HG02610 (cell line): ENCODE measurements around the gene A4GALT.
"Not testable (repeated sequence)": the region's sequence is repeated elsewhere in the genome, so short reads cannot be mapped to it uniquely, and the experiment has no call there.

Experiments used
- ATAC-seq: cut with Tn5 transposase; IDR thresholded peaks from one replicate; pipeline ENCODE4 v1.9.1; 2021; ENCODE audit warnings: mild to moderate bottlenecking, moderate library complexity; ENCODE audit not compliant: unreplicated experiment

The A4GALT gene

DNA sequence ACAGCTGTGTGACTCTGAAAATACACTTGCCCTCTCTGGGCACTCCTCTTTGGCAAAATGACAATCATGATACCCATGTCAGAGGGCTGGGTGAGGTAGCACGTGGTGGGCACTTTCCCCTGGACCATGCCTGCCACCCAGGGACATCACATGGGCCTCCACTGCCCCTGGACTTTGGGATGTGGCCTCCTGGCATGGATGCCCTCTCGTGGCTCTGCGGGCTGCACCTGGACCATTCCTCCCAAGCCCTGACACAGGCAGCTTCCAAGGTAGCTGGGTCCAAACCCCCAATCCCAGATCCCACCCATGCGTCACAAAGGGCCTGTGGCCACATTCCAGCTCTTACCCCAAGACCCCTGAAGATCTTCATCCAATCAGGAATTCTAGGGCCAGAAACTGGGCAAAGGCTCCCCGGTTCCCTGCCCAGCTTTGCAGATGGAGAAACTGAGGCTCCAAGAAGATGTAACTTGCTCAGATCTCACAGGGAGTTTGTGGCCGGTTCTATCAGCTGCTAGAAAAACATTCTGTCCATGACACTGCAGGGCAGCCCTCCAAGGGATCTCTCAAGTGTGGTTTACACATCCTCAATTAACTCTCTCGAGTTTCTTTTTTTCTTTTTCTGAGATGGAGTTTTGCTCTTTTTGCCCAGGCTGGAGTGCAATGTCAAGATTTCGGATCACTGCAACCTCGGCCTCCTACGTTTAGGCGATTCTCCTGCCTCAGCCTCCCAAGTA, 36.0 kb downstream of the A4GALT start:
- ATAC-seq: no peak

DNA sequence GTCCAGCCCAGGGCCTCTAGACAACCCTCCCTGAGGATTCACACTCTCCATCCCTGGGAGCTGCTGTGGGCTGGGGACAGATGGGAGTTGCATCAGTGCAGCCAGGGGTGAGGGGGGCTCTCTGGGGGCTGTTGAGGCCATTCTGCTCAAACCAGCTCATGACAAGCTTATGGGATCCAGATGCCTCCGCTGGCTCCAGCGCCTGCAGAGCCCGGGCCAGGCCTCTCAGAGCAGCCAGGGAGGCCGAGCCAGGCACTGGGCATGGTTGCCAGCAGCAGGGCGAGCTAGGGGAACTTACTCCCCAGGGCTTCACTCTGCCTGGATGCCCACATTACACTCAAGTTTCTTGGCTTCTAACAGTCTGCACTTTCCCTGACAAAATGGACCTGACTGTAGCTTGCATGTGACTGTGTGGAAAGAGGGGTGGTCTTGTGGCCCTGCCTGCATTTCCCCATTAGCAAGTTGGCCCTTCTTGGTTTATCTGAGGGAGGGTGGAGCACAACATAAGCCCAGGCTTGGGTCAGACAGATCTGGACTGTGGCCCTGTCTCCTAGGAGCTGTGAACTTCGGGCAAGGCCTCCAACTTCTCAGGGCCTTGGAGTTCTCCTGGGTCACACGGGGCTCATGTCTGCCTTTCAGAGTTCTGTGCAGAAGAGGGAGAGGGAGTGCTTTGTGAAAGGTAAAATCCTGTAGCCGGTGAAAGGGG, 36.9 kb downstream of the A4GALT start:
- ATAC-seq: no peak

DNA sequence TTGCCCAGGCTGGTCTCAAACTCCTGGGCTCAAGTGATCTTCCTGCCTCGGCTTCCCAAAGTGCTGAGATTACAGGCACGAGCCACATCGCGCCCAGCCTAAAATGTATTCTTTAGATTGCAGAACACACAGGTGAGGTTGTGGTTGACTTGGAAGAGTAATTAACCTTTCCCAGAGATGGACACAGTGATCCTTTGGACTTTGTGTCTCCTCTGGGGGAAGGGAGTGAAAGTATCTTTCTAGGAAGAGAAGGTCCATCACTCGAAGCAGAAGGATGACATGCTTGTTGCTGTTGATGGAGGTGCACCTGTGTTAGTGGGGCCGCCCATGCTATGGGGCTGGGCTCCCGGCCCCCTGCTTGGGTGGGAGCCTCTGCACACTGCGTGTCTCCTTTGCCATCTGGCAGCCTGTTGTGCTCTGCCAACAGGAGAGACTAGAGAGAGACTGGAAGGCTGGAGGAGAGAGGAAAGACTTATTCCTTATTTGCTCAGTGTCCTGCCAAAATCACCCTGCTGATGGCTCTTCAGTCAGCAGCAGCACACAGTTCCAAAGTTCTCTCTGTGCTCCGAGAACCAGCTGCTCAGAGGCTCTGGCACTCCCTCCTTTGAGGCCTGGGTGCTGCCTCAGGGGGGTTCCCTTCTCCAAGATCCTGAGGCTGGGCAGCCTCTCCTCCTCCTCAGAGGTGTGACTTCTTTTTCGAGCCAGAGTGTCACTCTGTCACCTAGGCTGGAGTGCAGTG, 38.4 kb downstream of the A4GALT start:
- no peak for ATAC-seq

DNA sequence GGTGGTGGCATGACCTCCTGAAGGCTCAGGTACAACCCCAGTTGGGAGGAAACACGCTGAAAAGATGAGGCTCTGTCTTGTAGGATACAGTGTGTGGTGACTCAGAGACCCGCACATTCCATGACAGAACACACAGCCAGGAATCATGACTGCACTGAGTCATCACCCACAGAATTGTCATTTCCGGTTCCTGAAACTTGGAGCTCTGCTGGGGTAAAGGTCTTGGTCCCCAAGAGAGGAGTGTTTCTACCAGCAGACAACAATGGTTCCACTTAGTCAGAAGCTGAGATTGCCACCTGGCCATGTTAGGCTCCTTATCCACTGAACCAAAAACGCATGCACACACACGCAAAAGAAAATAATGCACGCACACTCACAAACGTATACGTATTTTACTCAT, 40.0 kb downstream of the A4GALT start:
- ATAC-seq: no peak

DNA sequence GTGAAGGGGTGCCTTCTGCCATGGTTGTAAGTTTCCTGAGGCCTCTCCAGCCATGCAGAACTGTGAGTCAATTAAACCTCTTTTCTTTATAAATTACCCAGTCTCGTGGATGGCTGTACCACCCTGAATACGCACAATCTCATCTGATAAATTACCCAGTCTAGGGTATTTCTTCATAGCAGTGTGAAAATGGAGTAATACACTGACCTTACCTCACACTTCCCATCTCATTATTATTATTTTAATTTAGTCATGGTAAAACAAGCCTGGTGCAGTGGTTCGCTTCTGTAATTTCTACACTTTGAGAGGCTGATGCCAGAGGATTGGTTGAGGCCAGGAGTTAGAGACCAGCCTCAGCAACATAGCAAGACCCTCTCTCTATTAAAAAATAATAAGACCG, 41.0 kb downstream of the A4GALT start:
- ATAC-seq: no peak

DNA sequence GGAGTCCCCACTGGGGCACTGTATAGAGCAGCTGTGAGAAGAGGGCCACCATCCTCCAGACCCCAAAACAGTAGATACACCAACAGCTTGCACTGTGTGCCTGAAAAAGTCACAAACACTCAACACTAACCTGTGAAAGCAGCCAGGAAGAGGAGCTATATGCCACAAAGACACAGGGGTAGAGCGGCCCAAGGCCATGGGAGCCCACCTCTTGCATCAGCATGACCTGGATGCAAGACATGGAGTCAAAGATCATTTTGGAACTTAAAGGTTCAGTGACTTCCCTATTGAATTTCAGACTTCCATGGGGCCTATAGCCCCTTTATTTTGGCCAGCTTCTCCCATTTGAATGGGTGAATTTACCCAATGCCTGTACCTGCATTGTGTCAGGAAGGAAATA, 41.8 kb downstream of the A4GALT start:
- no peak for ATAC-seq

DNA sequence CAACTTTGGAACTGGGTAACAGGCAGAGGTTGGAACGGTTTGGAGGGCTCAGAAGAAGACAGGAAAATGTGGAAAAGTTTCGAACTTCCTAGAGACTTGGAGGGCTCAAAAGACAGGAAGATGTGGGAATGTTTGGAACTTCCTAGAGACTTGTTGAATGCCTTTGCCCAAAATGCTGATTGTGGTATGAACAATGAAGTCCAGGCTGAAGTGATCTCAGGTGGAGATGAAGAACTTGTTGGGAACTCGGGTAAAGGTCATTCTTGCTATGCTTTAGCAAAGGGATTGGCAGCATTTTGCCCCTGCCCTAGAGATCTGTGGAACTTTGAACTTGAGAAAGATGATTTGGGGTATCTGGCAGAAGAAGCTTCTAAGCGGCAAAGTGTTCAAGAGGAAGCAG, 42.7 kb downstream of the A4GALT start:
- ATAC-seq: not testable (repeated sequence)

DNA sequence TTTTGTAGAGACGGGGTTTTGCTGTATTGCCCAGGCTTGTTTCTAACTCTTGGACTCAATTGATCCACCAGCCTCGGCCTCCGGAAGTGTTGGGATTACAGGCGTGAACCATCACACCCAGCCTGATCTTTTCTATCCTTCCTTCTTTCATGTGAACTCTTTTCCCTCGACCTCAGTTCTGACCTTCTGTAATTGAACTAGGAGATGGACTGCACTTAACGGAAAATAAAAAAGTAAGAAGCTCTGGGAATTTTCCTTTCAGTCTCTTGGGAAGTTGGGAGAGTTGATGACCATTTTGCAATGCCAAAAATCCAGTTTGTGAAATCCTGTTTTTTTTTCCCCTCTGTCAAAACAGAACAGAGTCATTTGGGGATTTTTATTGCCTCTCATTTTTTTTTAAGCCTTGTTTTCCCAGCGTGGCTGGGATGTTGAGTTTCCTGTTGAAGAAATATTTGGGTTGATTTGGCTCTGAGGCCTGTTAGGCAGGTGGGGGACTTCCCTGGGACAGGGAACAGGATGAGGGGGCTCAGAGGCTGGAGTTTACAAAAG, 44.5 kb downstream of the A4GALT start:
- ATAC-seq: no peak

DNA sequence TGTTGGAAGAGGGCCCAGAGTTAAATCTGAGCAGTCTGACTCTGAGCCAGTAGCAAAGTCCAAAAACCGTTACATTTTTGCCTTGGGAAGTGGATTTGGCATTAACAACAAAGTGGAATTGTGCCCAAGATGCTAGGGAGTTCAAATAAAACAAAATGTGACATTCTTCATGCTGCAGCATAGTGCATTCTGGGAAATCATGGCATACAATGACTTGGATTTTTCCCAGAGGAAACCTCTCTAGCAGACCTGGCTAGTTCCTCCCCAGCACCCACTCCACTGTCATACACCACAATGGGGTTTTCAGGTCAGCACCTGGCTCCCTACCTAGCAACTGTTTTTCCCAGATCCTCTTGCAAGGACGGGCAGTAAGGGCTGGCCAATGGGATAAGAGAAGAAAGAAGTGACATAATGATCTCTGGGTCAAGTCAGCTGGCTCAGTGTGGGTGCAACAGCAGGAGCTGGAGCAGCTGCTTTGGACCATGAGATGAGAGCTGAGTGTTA, 46.7 kb downstream of the A4GALT start:
- ATAC-seq: no peak

DNA sequence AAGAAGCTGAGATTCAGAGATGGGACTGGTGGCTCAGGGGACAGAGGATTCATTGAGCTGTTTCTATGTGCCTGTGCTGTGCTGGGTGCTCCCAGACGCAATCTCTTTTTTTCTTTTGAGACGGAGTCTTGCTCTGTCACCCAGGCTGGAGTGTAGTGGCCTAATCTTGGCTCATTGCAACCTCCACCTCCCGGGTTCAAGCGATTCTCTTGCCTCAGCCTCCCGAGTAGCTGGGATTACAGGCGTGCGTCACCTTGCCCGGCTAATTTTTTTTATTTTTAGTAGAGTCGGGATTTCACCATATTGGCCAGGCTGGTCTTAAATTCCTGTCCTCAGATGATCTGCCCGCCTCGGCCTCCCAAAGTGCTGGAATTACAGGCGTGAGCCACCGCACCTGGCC, 47.6 kb downstream of the A4GALT start:
- ATAC-seq: not testable (repeated sequence)

DNA sequence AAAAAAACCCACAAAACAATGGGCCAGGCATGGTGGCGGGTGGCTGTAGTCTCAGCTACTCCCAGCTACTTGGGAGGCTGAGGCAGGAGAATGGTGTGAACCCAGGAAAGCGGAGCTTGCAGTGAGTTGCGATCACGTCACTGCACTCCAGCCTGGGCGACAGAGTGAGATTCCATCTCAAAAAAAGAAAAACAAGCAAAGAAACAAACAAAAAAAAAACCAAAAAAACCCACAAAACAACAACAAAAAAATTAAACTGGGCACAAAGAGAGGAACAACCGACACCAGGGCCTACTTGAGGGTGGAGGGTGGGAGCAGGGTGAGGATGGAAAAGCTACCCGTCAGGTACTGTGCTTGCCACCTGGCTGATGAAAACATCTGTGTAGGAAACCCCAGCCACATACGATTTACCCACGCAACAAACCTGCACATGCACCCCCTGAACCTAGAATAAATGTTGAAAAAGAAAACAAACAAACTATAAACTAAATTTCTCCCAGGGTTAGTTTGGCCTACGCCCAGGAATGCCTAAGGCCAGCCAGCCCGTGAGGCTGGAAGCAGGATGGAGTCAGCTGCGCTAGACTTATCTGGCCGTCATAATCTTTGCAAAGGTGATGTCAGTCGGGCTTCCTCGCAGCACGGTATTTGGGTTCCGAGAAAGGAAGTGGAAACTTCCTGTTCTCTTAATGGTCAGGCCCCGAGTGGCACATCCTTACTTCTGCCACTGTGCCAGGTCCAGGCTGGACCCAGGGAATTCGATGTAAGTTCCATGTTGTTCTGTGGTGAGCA, 49.6 kb downstream of the A4GALT start:
- no peak for ATAC-seq

DNA sequence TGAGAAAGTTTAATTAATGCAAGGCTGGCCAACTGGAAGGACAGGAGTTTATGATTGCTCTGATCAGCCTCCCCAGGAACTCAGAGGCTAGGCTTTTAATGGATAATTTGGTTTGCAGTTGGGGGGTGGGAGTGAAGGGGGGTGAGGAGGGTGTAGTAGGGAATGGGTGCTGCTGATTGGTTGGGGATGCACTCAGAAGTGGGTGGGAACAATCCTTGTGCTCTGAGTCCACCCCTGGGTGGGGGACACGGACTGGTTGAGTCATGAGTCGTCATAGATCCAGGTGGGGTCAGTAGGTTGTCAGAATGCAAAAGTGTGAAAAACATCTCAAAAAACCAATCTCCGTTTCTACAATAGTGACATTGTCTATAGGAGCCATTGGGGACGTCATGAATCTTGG, 50.6 kb downstream of the A4GALT start:
- no peak for ATAC-seq

DNA sequence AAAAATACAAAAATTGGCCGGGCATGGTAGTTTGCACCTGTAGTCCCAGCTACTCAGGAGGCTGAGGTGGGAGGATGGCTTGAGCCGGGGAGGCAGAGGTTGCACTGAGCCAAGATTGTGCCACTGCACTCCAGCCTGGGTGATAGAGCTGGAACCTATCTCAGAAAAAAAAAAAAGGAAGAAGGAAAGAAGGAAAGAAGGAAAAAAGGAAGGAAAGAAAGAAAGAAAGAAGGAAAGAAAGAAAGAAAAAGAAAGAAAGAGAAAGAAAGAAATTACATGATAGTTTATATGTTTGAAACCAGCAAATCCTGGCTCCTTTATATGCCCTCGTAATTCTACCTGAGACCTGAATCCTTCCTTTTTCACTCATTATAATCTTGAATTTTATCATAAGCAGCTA, 54.3 kb downstream of the A4GALT start:
- not testable (repeated sequence) for ATAC-seq

DNA sequence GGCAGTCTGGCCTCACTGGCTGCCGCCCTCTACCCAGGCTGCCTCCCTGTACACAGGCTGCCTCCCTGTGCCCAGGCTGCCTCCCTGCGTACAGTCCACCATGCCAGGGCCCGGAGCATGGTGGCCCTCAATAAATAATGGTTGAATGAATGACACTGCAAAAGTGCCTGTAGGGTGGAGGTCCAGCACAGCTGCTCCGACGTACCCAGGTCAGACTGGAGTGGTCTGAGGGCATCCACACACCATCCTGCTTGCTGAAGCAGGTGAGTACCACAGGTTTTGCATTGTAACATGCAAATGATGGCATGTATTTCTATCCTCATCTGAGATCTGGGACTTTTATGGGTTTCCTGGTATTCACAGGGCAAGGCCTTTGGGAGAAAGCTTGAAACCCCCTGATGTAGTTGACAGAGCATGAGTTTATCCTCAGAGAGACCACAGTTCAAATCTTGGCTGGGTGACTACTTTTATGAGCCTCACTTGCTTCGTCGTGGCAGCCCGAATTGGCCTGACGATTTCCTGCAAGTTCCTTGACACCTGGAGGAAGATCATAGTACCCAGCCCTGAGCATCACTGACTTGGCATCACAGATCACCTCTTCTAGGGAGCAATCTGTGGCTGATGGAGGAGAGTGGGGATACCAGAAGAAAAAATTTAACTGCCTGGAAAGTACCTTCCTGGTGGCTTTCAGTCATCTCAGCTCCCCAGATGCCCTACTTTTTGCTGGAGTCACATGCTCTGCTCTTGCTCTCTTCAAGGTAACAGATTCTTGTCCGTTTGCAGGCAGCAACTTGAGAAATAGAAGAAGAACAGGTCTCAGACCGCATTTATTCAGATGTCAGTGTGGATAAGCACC, 55.5 kb downstream of the A4GALT start:
- ATAC-seq: peak; percentile 68

DNA sequence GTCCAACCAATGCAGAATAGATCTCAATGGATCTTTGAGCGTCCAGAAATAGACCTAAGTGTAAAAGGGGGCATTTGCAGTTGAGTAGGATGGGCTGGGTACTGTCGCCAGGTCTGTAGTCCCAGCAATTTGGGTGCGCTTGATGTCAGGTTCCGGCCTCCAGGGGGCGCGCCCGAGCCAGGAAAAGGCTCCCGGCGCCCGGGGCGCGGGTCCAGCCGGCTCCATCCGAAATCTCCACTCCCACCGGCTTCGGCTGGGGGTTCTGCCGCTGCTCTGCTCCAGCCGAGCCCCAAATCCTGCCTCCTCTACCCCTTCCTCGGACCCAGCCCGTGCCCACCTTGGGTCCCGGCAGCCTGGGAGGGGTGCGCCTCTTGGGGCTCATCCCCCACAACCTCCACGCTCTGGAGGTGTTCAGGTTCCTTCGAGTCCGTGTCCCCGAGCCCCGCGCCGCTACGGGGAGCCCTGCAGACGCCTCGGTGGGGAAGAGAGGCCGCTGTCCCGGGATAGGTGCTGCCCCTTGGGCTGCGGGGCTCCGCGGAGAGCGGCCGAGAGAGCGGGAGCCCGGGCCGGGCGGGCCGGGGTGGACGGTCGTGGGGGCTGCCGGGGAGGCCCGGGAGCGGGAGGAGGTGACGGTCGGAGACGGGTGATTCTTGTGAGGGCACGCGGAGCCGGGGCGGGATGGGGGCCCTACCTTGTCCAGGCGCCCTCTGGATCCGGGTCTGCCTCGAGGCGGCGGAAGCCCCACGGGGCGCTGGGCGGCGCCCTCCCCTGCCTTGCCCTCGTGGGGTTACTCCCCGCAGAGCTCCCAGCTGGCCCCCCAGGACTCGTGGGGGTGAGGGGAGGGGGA, 58.5 kb downstream of the A4GALT start:
- no peak for ATAC-seq

DNA sequence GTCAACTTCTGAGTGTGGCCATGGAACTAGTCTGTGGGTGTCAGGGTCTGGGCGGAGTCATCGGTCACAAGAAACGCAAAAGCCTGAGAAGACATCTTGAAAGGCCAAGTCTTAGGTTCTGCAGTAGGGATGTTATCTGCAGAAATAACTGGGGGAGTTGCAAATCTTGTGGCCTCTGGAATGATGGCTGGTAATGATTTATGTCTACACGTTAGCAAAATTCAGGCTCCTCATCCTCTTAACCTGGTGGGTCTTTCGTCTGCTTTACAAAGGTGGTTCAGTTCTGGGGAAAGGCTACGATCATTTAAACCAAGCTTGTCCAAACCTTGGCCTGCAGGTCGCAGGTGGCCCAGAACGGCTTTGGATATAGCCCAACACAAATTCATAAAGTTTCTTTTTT, 64.1 kb downstream of the A4GALT start:
- no peak for ATAC-seq

DNA sequence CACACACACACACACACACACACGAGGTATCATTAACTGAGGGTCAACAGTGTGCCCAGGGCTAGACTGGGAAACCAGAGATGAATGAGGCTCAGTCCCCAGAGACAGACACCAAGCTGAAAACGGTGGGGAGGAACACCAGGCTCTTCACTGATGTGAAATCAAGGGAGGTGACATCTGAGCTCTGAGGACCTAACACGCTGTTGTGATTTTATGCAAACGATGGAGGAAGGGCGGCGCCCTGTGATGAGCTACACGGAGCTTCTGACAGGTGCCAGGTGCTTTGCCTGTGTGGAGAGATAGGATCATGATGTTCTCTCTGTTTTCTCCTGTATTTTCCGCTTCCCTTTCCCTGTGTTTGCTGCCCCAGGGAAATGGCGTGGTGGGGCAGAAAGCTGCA, 65.0 kb downstream of the A4GALT start:
- peak; percentile 45 for ATAC-seq

DNA sequence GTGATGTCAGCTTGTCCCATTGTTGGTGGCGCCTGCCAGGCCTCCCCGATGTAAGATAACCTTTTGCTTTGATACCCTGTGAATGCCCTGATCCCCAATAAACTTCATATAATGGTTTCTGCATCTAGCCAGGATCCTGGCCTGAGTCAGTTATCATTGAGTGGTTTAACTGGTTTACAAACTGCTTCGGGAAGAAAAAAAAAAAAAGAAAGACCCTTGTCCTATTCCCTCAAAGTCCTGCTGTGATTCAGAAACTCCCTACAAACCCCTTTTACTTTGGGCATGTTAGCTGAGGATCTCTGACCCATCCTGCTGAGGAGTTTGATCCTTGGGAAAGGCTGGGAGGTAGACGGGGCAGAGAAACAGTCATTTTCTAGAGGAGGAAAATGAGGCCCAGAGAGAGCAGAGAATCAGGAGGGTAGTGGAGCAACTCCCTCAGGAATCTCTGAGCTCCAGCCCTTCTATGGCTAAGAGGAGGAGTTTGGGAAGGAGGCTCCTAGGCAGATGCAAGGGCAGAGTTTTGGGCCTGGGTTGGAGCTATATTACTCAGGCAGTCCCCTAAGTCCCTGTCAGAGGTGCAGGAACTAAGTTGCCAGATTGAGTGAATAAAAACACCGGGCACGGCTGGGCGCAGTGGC, 66.1 kb downstream of the A4GALT start:
- ATAC-seq: no peak
